B cell (primary cell): Measurements from ENCODE around the gene PACSIN1. TPM values are rescaled to one million over a fixed set of nuclear protein-coding genes. Genes with fewer than 3 reads are reported as not detected.
A peak's percentile ranks its signal among the peaks of the same experiment; 100 is the strongest.

Experiments used
- ATAC-seq: fragments of 200-7000 bp; cut with Tn5 transposase; one replicate; pipeline ENCODE4 v1.10.0; 2021; ENCODE audit warnings: low read depth, mild to moderate bottlenecking, moderate number of reproducible peaks, moderate library complexity
- CTCF ChIA-PET: fragments of 350-600 bp; sonication (Branson Sonifier 250); formaldehyde crosslinking; loops from one replicate; lab custom pipeline; 2021; ENCODE audit warnings: antibody characterized with exemption, inconsistent platforms; lab: Charles Lee
- POLR2A ChIA-PET: fragments of 350-600 bp; sonication (Branson Sonifier 250); formaldehyde crosslinking; loops from one replicate; lab custom pipeline; 2021; ENCODE audit warnings: antibody characterized with exemption; lab: Charles Lee
- DNase-seq: peaks from one replicate; pipeline ENCODE4 v3.0.0; 2013
- H2AFZ ChIP-seq: 2 replicates; pipeline ENCODE4 v1.6.1; 2012; ENCODE audit warnings: mild to moderate bottlenecking, low read depth, low read length; ENCODE audit not compliant: insufficient read depth, poor library complexity, severe bottlenecking
- H3K27ac ChIP-seq, 2 donors: 1 replicate in 1 of 2; 2 replicates in 1 of 2; pipeline ENCODE4 v1.5.1; 2012 to 2013; ENCODE audit warnings: low read length in 2 of 2, mild to moderate bottlenecking in 2 of 2, moderate library complexity in 1 of 2
- H3K27me3 ChIP-seq, 4 experiments: fragments of 200-600 bp in 1 of 4; sonication (generic) in 1 of 4; replicated peaks in 1 of 4; 1 replicate in 2 of 4; 2 replicates in 2 of 4; pipeline versions ENCODE4 v1.6.1 to v1.7.0; 2013 to 2016; ENCODE audit warnings: low read length in 3 of 4, mild to moderate bottlenecking in 2 of 4, mixed read lengths in 1 of 4, moderate library complexity in 1 of 4; ENCODE audit not compliant: insufficient read depth in 4 of 4, control insufficient read depth in 3 of 4; ENCODE audit errors: control extremely low read depth in 1 of 4
- H3K36me3 ChIP-seq, 2 experiments: replicated peaks in 1 of 2; 1 replicate in 1 of 2; 2 replicates in 1 of 2; pipeline versions ENCODE4 v1.6.1 to v1.7.1; 2013; ENCODE audit warnings: low read length in 1 of 2; ENCODE audit not compliant: insufficient read depth in 2 of 2, control insufficient read depth in 1 of 2; ENCODE audit errors: control extremely low read depth in 1 of 2, extremely low read depth in 1 of 2
- H3K4me1 ChIP-seq, 2 donors: fragments of 200-600 bp in 1 of 2; sonication (generic) in 1 of 2; 1 replicate in 1 of 2; 2 replicates in 1 of 2; pipeline versions ENCODE4 v1.5.1 to v1.6.1; 2013 to 2017; ENCODE audit warnings: low read length in 2 of 2; ENCODE audit not compliant: control insufficient read depth in 2 of 2, insufficient read depth in 2 of 2
- H3K4me2 ChIP-seq: replicated peaks from 2 replicates; pipeline ENCODE3; 2012; ENCODE audit warnings: mild to moderate bottlenecking, low read depth, low read length; ENCODE audit not compliant: poor library complexity, severe bottlenecking
- H3K4me3 ChIP-seq, 5 experiments: fragments of 200-600 bp in 1 of 5; sonication (generic) in 1 of 5; 1 replicate in 3 of 5; 2 replicates in 2 of 5; pipeline versions ENCODE4 v1.5.1 to v1.7.0; 2011 to 2016; ENCODE audit warnings: low read length in 4 of 5, mild to moderate bottlenecking in 4 of 5, low read depth in 2 of 5, control low read depth in 1 of 5, moderate library complexity in 1 of 5; ENCODE audit not compliant: insufficient read depth in 1 of 5; ENCODE audit errors: control extremely low read depth in 1 of 5, extremely low read depth in 1 of 5
- H3K79me2 ChIP-seq: fragments of 200-600 bp; sonication (generic); one replicate; pipeline ENCODE4 v1.6.0; 2016; ENCODE audit warnings: low read length; ENCODE audit not compliant: control insufficient read depth, insufficient read depth
- H3K9ac ChIP-seq: fragments of 200-600 bp; sonication (generic); 2 replicates; pipeline ENCODE4 v1.6.1; 2017; ENCODE audit warnings: mild to moderate bottlenecking, low read length, moderate library complexity
- H3K9me3 ChIP-seq, 3 donors: one replicate each; pipeline versions ENCODE4 v1.6.1 to v1.7.1; 2013; ENCODE audit warnings: low read length in 2 of 3; ENCODE audit not compliant: control insufficient read depth in 2 of 3, insufficient read depth in 1 of 3; ENCODE audit errors: control extremely low read depth in 1 of 3
- H4K20me1 ChIP-seq: 2 replicates; pipeline ENCODE4 v1.6.0; 2012; ENCODE audit warnings: mild to moderate bottlenecking, low read length; ENCODE audit not compliant: insufficient read depth, control insufficient read depth, poor library complexity, severe bottlenecking
- H3K27ac Mint-ChIP-seq: one replicate; pipeline ENCODE4 v1.8.0; 2021; ENCODE audit warnings: mixed read lengths
- H3K27me3 Mint-ChIP-seq: one replicate; pipeline ENCODE4 v1.8.0; 2021; ENCODE audit warnings: mixed read lengths
- H3K4me1 Mint-ChIP-seq: one replicate; pipeline ENCODE4 v1.8.0; 2021; ENCODE audit warnings: mixed read lengths
- H3K4me3 Mint-ChIP-seq: one replicate; pipeline ENCODE4 v1.8.0; 2021; ENCODE audit warnings: mixed read lengths
- H3K9me3 Mint-ChIP-seq: one replicate; pipeline ENCODE4 v1.8.0; 2022; ENCODE audit warnings: mixed read lengths; ENCODE audit not compliant: insufficient read depth
- CTCF ChIP-seq: fragments of 200-600 bp; IDR thresholded peaks from one replicate; pipeline ENCODE4 v1.8.0; 2022; ENCODE audit warnings: antibody characterized with exemption, mild to moderate bottlenecking
- EZH2 ChIP-seq: IDR thresholded peaks from 2 replicates; pipeline ENCODE4 v1.6.1; 2012; ENCODE audit warnings: borderline replicate concordance, low read depth, mild to moderate bottlenecking, moderate library complexity, low read length; ENCODE audit not compliant: insufficient read depth, poor library complexity, severe bottlenecking
- WGBS: methylation state at CpG from one replicate; pipeline ENCODE4 v1.1.5; 2013; ENCODE audit warnings: missing lambda C conversion rate; ENCODE audit not compliant: insufficient coverage; 5-methylcytosine and 5-hydroxymethylcytosine counted together
- intact Hi-C: fragments of 100-400 bp; cut with micrococcal nuclease; formaldehyde crosslinking; loops from one replicate; pipeline ENCODE4 v1.10.0; 2022
- polyA plus RNA-seq: library from polyadenylated mRNA; depleted of rRNA; stranded (reverse); fragments of >200 nt; gene quantifications from 2 replicates; pipeline ENCODE4 v1.2.3, GENCODE V29; 2012
- total RNA-seq, 2 donors: library from RNA; stranded (reverse); fragments of 120-200 nt in 1 of 2; gene quantifications; 1 replicate in 1 of 2; 2 replicates in 1 of 2; pipeline versions ENCODE4 v1.2.3 to v1.2.4, GENCODE V29; 2013 to 2022

Gene PACSIN1
- total and polyA plus RNA-seq, 2 donors (not counting 1 experiment from before 2014, with no cell fraction given), result 0.18 to 0.20 TPM

DNA sequence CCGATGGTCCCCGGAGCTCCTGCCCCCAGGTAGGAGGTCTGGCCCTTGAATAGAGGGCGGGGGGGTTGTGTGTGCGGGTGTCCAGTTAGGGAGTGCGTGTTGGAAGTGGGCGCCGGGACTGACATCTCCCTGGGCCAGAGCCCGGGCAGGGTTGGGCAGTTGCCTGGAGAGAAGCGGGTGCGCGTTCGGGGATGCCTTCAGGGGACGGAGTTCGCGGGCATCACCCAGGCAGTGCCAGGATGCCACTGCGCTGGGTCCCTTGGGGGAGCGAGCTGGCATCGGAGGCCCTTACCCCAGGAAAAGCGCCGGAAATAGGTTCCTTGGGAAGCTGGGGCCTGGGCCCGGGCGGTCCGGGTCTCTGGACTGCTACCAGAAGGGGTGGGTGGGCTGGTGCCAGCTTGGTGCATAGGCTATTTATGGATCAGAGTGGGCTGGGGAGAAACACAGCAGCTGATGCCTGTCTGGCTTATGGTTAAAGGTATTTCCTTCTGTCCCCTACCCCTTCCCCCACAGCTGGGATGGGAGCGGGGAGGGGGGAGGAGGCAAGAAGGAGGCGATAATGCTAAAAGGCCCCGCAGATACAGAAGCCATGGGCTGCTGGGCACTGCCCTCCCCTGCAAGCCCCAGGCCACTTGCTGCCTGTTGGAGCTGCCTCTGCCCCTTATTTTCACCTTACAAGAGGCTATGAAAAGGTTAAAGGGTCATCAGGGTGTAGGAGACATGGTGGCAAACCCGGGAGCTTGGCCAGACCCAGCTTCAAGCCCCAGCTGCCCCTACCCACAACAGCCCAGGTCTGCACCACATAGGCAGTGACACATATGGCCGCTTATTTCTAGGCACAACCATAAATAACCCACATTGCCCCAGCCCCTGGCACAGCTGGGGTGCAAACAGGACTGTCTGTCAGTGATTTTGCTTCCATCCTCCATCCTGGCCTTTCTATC, 638 bp downstream of the PACSIN1 start:
- ChIA-PET CTCF (interaction anchor here (1.2 to 3.6 kb wide), 3 partner anchors 7 to 673 kb away, joined by 5 to 26 read pairs (median 17); no protein-coding TSS in a partner anchor), POLR2A (no interaction called here)
- H3K27ac Mint-ChIP-seq, result no peak overlapping the region
- DNase-seq (no peak), ATAC-seq (no peak)
- Histone ChIP-seq H3K4me2 (peak overlapping the region; percentile 90), H3K27ac (no peak overlapping the region), H3K4me1 (peaks cover 28 to 36% of the 10 kb centered on the region in 2 donors), H3K36me3 (no peaks in the 10 kb centered on the region), H3K27me3 (peaks cover 0 to 28% (median 7%) of the 10 kb centered on the region in 4 experiments), H4K20me1 (no peaks in the 10 kb centered on the region), H3K9me3 (peaks cover 0 to 6% (median 0%) of the 10 kb centered on the region in 3 donors), H3K9ac (peak overlapping the region; percentile 48), H3K4me3 (peak overlapping the region in 3 of 5 experiments; percentile 45 to 50 (median 47)), H2AFZ (peak overlapping the region; percentile 70), H3K79me2 (no peaks in the 10 kb centered on the region)
- intact Hi-C loops, result no loop called here
- H3K27me3 Mint-ChIP-seq, result peaks cover 17% of the 10 kb centered on the region
- peaks cover 38% of the 10 kb centered on the region for H3K4me1 Mint-ChIP-seq
- peak overlapping the region; percentile 68 for H3K4me3 Mint-ChIP-seq
- TF ChIP-seq EZH2 (no peak), CTCF (no peak)
- H3K9me3 Mint-ChIP-seq, result no peaks in the 10 kb centered on the region
- WGBS, result 72% methylated on average over 23 of the region's 28 CpGs
